H9 (cell line): Measurements from ENCODE around the gene MTHFD1L. TPM values are rescaled to one million over a fixed set of nuclear protein-coding genes. Genes with fewer than 3 reads are reported as not detected.

Experiments used
- DNase-seq: peaks from one replicate; pipeline ENCODE4 v3.0.0-alpha.2; 2017
- H2AFZ ChIP-seq: one replicate; pipeline ENCODE4 v1.6.1; 2013; ENCODE audit warnings: mild to moderate bottlenecking, low read length, control low read depth, moderate library complexity
- H2AK5ac ChIP-seq: 2 replicates; pipeline ENCODE4 v1.6.1; 2013; ENCODE audit warnings: low read length, control low read depth, mixed read lengths; ENCODE audit not compliant: insufficient read length
- H2BK120ac ChIP-seq: one replicate; pipeline ENCODE4 v1.6.1; 2013; ENCODE audit warnings: low read depth, mild to moderate bottlenecking, low read length, control low read depth, inconsistent platforms; ENCODE audit not compliant: poor library complexity, severe bottlenecking
- H2BK12ac ChIP-seq: 2 replicates; pipeline ENCODE4 v1.6.1; 2013; ENCODE audit warnings: low read length, control low read depth, mixed read lengths, low read depth; ENCODE audit not compliant: insufficient read length
- H2BK15ac ChIP-seq: 2 replicates; pipeline ENCODE4 v1.6.1; 2013; ENCODE audit warnings: low read depth, low read length, control low read depth
- H2BK20ac ChIP-seq: one replicate; pipeline ENCODE4 v1.6.1; 2013; ENCODE audit warnings: low read depth, mild to moderate bottlenecking, low read length, control low read depth, inconsistent platforms; ENCODE audit not compliant: poor library complexity, severe bottlenecking
- H2BK5ac ChIP-seq: 2 replicates; pipeline ENCODE4 v1.6.1; 2013; ENCODE audit warnings: low read length, control low read depth, mixed read lengths; ENCODE audit not compliant: insufficient read length
- H3K14ac ChIP-seq: 2 replicates; pipeline ENCODE4 v1.6.1; 2013; ENCODE audit warnings: low read length, control low read depth; ENCODE audit not compliant: insufficient read depth
- H3K18ac ChIP-seq: 2 replicates; pipeline ENCODE4 v1.6.1; 2013; ENCODE audit warnings: low read depth, mild to moderate bottlenecking, mixed read lengths, low read length, control low read depth; ENCODE audit not compliant: insufficient read length
- H3K23ac ChIP-seq: 2 replicates; pipeline ENCODE4 v1.6.1; 2013; ENCODE audit warnings: low read length, control low read depth, mixed read lengths, low read depth; ENCODE audit not compliant: insufficient read length
- H3K23me2 ChIP-seq: 2 replicates; pipeline ENCODE4 v1.6.1; 2013; ENCODE audit warnings: low read depth, mild to moderate bottlenecking, mixed read lengths, low read length, control low read depth; ENCODE audit not compliant: insufficient read length, poor library complexity, severe bottlenecking
- H3K27ac ChIP-seq: 2 replicates; pipeline ENCODE4 v1.5.1; 2013; ENCODE audit warnings: low read length, control low read depth, mixed read lengths, low read depth; ENCODE audit not compliant: insufficient read length
- H3K27me3 ChIP-seq: 2 replicates; pipeline ENCODE4 v1.6.1; 2013; ENCODE audit warnings: low read length, control low read depth, inconsistent platforms; ENCODE audit not compliant: insufficient read depth
- H3K4ac ChIP-seq: 2 replicates; pipeline ENCODE4 v1.6.1; 2013; ENCODE audit warnings: low read depth, mild to moderate bottlenecking, control low read depth, inconsistent platforms, low read length, moderate library complexity
- H3K4me1 ChIP-seq: 2 replicates; pipeline ENCODE4 v1.6.1; 2013; ENCODE audit warnings: low read length, control low read depth, inconsistent platforms; ENCODE audit not compliant: insufficient read depth
- H3K4me2 ChIP-seq: 2 replicates; pipeline ENCODE4 v1.6.1; 2013; ENCODE audit warnings: low read length, control low read depth, mixed read lengths; ENCODE audit not compliant: insufficient read length, insufficient read depth
- H3K56ac ChIP-seq: 2 replicates; pipeline ENCODE4 v1.6.1; 2013; ENCODE audit warnings: low read depth, mild to moderate bottlenecking, mixed read lengths, low read length, control low read depth; ENCODE audit not compliant: insufficient read length
- H3K79me1 ChIP-seq: 2 replicates; pipeline ENCODE4 v1.6.1; 2013; ENCODE audit warnings: low read depth, mild to moderate bottlenecking, moderate library complexity, low read length, control low read depth, inconsistent platforms; ENCODE audit not compliant: insufficient read depth, poor library complexity, severe bottlenecking
- H3K79me2 ChIP-seq: 2 replicates; pipeline ENCODE4 v1.6.1; 2013; ENCODE audit warnings: low read length, control low read depth, inconsistent platforms; ENCODE audit not compliant: insufficient read depth
- H3K9ac ChIP-seq: 2 replicates; pipeline ENCODE4 v1.6.1; 2013; ENCODE audit warnings: low read length, control low read depth, mixed read lengths; ENCODE audit not compliant: insufficient read length; ENCODE audit errors: extremely low read depth
- H3K9me3 ChIP-seq: one replicate; pipeline ENCODE4 v1.6.1; 2013; ENCODE audit warnings: low read depth, low read length, inconsistent platforms; ENCODE audit not compliant: control insufficient read depth
- H3T11ph ChIP-seq: one replicate; pipeline ENCODE4 v1.6.1; 2013; ENCODE audit warnings: mild to moderate bottlenecking, low read length, control low read depth, inconsistent platforms
- H4K20me1 ChIP-seq: one replicate; pipeline ENCODE4 v1.6.1; 2013; ENCODE audit not compliant: control insufficient read depth, insufficient read length, insufficient read depth
- H4K5ac ChIP-seq: 2 replicates; pipeline ENCODE4 v1.6.1; 2013; ENCODE audit warnings: low read depth, mild to moderate bottlenecking, mixed read lengths, low read length, control low read depth; ENCODE audit not compliant: insufficient read length
- H4K8ac ChIP-seq: replicated peaks from 2 replicates; pipeline ENCODE4 v1.6.1; 2013; ENCODE audit warnings: low read length, control low read depth, mixed read lengths, low read depth; ENCODE audit not compliant: insufficient read length
- H4K91ac ChIP-seq: 2 replicates; pipeline ENCODE4 v1.6.1; 2013; ENCODE audit warnings: low read depth, mild to moderate bottlenecking, moderate library complexity, mixed read lengths, low read length, control low read depth; ENCODE audit not compliant: insufficient read length
- H3K27ac Mint-ChIP-seq, 3 experiments: 2 replicates in 2 of 3; 3 replicates in 1 of 3; pipeline ENCODE4 v1.8.0; 2020 to 2021; ENCODE audit warnings: mixed read lengths in 3 of 3, mild to moderate bottlenecking in 1 of 3, moderate library complexity in 1 of 3
- H3K27me3 Mint-ChIP-seq: 2 replicates; pipeline ENCODE4 v1.8.0; 2021; ENCODE audit warnings: low read depth, mild to moderate bottlenecking, moderate library complexity, mixed read lengths
- H3K36me3 Mint-ChIP-seq, 3 experiments: 2 replicates in 2 of 3; 3 replicates in 1 of 3; pipeline ENCODE4 v1.8.0; 2020 to 2021; ENCODE audit warnings: low read depth in 3 of 3, mixed read lengths in 3 of 3; ENCODE audit not compliant: insufficient read depth in 1 of 3
- H3K4me1 Mint-ChIP-seq, 2 experiments: 2 replicates each; pipeline ENCODE4 v1.8.0; 2020; ENCODE audit warnings: mixed read lengths in 2 of 2
- H3K4me3 Mint-ChIP-seq, 2 experiments: 2 replicates in 1 of 2; 3 replicates in 1 of 2; pipeline ENCODE4 v1.8.0; 2020 to 2021; ENCODE audit warnings: mild to moderate bottlenecking in 2 of 2, mixed read lengths in 2 of 2, moderate library complexity in 1 of 2
- H3K9me3 Mint-ChIP-seq, 2 experiments: 2 replicates in 1 of 2; 3 replicates in 1 of 2; pipeline ENCODE4 v1.8.0; 2020; ENCODE audit warnings: mild to moderate bottlenecking in 2 of 2, mixed read lengths in 2 of 2, moderate library complexity in 1 of 2
- WGBS: extraction: QIAGEN DNeasy Blood & Tissue Kit; methylation state at CpG from one replicate; pipeline ENCODE4 v1.1.7; 2013; ENCODE audit warnings: missing lambda C conversion rate, low lambda C conversion rate, mixed read lengths; ENCODE audit not compliant: insufficient read length; ENCODE audit errors: extremely low coverage; 5-methylcytosine and 5-hydroxymethylcytosine counted together
- total RNA-seq: library from RNA; stranded (reverse); gene quantifications from 2 replicates; pipeline ENCODE4 v1.2.1, GENCODE V29; 2021
- TF ChIP-seq, protein P1 (sequence below): fragments of 200-600 bp; sonication (generic); conservative IDR thresholded peaks from 3 replicates; pipeline ENCODE4 v1.8.0; 2021; ENCODE audit warnings: antibody characterized with exemption, mild to moderate bottlenecking

The MTHFD1L gene
- total RNA-seq, 1 experiment from 2014 or later = 90.2 TPM

- H4K5ac ChIP-seq = no peak overlapping the region
- no peak overlapping the region for H3K14ac ChIP-seq
- no peak for DNase-seq
- WGBS = no CpG with 5 or more reads among the region's 13 CpGs
- Mint-ChIP-seq H3K36me3 (no peaks in the 10 kb centered on the region), H3K4me1 (no peaks in the 10 kb centered on the region), H3K9me3 (no peaks in the 10 kb centered on the region), H3K4me3 (no peak overlapping the region), H3K27ac (no peak overlapping the region), H3K27me3 (no peaks in the 10 kb centered on the region; the same call in 1 of the 2 replicates)
- no peak overlapping the region for H3K23ac ChIP-seq
- H3K56ac ChIP-seq = no peak overlapping the region
- no peak overlapping the region for H2BK20ac ChIP-seq
- H4K20me1 ChIP-seq = no peaks in the 10 kb centered on the region
- H3K9ac ChIP-seq = no peak overlapping the region
- H3T11ph ChIP-seq = no peak overlapping the region
- no peak overlapping the region for H3K4ac ChIP-seq
- no peak overlapping the region for H2BK5ac ChIP-seq
- no peak overlapping the region for H2AFZ ChIP-seq
- H2BK12ac ChIP-seq = no peak overlapping the region
- no peak overlapping the region for H4K8ac ChIP-seq
- no peaks in the 10 kb centered on the region for H3K4me1 ChIP-seq
- H3K27me3 ChIP-seq = no peaks in the 10 kb centered on the region
- H3K18ac ChIP-seq = no peak overlapping the region
- no peak overlapping the region for H2AK5ac ChIP-seq
- no peak overlapping the region for H4K91ac ChIP-seq
- H3K79me2 ChIP-seq = no peaks in the 10 kb centered on the region
- TF ChIP-seq, protein P1, sequence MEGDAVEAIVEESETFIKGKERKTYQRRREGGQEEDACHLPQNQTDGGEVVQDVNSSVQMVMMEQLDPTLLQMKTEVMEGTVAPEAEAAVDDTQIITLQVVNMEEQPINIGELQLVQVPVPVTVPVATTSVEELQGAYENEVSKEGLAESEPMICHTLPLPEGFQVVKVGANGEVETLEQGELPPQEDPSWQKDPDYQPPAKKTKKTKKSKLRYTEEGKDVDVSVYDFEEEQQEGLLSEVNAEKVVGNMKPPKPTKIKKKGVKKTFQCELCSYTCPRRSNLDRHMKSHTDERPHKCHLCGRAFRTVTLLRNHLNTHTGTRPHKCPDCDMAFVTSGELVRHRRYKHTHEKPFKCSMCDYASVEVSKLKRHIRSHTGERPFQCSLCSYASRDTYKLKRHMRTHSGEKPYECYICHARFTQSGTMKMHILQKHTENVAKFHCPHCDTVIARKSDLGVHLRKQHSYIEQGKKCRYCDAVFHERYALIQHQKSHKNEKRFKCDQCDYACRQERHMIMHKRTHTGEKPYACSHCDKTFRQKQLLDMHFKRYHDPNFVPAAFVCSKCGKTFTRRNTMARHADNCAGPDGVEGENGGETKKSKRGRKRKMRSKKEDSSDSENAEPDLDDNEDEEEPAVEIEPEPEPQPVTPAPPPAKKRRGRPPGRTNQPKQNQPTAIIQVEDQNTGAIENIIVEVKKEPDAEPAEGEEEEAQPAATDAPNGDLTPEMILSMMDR = no peak
- no peak overlapping the region for H3K27ac ChIP-seq
- H2BK15ac ChIP-seq = no peak overlapping the region
- no peaks in the 10 kb centered on the region for H3K79me1 ChIP-seq
- H3K9me3 ChIP-seq = no peaks in the 10 kb centered on the region
- no peak overlapping the region for H2BK120ac ChIP-seq
- no peak overlapping the region for H3K4me2 ChIP-seq
- H3K23me2 ChIP-seq = no peaks in the 10 kb centered on the region
These were observed 34.9 kb upstream of the MTHFD1L start for GRCh38 chr6:150830439-150831165.
